NCI-H146 treated with DMSO at 0.1 percent for 48 hours (cell line): Measurements from ENCODE around the gene PHACTR1.

ENCODE experiments used
- DNase-seq: peaks from one replicate; lab custom pipeline; 2025; ENCODE audit not compliant: unreplicated experiment; lab: John Stamatoyannopoulos, UW

PHACTR1 gene

GRCh38 chr6:12800120-12800519 is 83.6 kb downstream of the PHACTR1 start:
- no peak for DNase-seq

- no peak for DNase-seq
Measured at GRCh38 chr6:12801141-12801540, 84.6 kb downstream of the PHACTR1 start.

DNA sequence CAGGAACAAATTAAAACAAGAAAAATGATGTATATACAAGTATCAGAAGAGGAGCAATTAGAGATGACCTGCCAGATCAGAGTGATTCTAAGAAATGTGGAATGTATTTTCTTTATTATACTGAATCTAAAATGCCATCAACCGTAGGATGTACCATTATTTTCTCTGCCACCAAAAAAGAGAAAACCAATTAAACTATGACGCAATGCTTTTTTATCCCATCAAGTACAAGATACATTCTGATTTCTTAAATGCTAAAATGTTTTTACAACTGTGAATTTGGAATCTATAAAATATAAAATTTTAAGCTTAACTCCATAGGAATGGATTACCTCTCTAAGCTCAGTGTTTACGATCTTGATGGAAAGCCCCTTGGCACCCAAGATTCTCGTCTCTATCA is 85.9 kb downstream of the PHACTR1 start:
- no peak for DNase-seq

- no peak for DNase-seq
Measured at GRCh38 chr6:12803486-12803885, 86.9 kb downstream of the PHACTR1 start.

- DNase-seq = no peak
Measured at GRCh38 chr6:12804952-12805645, 88.5 kb downstream of the PHACTR1 start.

- DNase-seq = no peak
Measured at GRCh38 chr6:12806136-12806535, 89.6 kb downstream of the PHACTR1 start.

GRCh38 chr6:12806796-12807195 is 90.2 kb downstream of the PHACTR1 start:
- DNase-seq = no peak

DNA sequence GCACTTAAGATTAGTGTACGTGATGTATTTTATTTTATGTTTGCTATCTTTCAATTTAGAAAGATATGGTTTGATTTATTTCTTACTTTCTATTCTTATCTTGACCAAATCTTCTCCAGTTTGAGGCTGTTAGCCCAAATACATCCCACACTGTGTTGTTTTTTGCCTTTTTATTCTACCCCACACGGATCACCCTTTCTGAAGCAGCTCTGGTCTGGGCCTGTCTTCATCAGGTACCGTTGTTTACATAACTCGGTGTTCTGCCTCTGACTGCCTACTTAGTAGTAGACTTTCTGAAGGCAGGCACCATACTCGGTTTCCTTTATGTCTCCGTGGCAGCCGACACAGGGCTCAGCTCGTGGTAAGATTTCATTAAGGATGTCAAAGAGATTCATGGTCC is 95.0 kb downstream of the PHACTR1 start:
- DNase-seq = no peak

DNA sequence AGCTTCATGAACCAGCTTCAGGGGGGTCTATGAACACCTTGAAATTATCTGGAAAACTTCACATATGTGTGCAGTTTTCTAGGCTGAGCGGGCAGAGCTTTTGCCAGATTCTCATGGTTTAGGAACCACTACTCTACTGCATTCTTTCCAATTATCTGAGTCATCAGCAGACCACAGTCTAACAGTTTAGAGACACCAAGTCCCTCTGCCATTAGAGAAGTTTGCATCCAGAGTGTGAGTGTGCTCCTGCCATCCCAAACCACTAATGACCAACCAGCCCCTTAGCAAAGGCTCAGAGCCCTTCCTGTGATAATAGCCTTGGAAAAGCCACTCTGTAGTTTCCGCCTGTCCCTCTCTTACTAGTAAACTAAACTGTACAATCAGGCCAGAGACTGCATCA is 96.8 kb downstream of the PHACTR1 start:
- no peak for DNase-seq

DNA sequence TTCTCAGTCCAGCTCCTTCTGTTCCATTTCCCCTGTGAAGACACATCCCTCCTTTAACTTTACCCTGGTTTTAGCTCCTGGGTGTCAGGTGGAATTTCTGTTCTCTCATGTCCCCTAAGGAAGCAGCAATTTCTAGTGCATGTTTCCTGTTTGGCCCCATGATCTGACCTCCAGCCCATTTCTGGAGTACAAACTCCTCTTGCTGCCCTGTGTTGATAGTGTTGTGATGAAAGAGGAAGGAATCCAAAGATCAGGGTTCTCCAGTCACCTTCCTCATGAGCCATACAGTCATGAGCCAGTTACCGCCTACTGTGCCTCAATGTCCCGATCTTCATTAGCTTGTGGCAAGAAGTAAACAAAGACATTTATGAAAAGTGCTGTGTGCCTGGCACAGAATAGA is 97.4 kb downstream of the PHACTR1 start:
- DNase-seq = no peak

- DNase-seq = no peak
Measured at GRCh38 chr6:12815089-12815488, 98.5 kb downstream of the PHACTR1 start.

DNA sequence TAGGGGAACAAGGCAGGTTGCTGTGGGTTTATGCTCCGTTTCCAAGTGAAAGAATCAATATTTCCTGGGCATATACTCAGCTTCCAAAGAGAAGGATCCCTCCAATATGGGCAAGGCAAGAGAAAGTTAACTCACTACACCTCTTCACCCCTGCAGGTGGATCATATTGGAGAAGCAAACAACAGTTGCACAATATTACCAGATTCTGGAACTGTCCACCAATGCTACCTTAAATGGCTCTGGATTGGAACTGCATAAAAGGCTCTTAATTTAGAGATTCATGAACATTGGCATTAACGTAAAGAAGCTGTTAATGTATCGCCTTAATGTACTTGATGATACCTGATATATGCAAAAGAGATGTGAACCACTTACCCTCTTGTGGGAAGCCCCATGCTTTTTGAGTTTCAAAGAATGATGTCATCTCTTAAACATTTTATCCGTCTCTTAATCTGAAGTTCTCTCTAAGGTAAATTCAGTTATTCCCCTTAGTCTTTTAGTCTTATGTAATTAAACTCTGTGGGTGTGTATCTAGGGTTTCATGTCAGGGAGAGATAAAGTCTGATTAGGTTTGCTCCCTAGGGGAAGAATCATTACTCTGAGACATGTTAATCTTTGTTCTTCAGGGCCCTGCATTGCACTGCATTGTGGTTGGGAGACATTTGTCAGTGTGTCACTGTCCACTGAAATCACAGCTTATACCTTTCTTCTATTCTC is 99.5 kb downstream of the PHACTR1 start:
- DNase-seq = no peak

GRCh38 chr6:12818324-12818723 is 101.8 kb downstream of the PHACTR1 start:
- no peak for DNase-seq

DNA sequence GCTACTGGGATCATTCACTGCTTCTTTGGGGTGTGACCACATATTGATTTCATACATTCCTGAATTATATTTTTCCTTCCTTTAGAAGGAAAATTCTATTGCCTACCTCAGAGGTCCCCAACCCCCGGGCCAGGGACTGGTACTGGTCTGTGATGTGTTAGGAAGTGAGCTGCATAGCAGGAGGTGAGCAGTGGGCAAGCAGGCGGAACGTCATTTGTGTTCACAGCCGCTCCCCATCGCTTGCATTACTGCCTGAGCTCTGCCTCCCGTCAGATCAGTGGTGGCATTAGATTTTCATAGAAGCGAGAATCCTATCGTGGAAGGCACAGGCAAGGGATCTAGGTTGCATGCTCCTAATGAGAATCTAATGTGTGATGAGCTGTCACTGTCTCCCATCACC is 107.3 kb downstream of the PHACTR1 start:
- DNase-seq = no peak

DNA sequence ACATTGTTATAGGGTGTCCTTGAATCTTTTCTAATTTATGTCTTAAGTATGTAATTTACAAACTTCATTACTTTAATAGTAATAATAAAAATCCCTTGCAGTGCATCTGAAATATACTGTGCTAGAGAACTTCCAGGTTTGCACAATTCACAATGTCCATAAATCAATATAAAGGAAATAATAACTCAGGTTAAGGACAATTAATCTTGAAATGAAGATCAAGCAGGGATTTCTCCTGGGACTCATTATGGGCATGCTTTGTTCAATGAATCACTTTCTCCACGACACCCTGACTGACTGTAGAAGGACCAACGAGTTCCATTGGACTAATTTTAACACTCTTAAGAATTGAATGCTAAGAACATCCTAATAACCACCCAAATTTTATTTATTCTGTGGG is 110.0 kb downstream of the PHACTR1 start:
- no peak for DNase-seq

- no peak for DNase-seq
Measured at GRCh38 chr6:12827921-12828320, 111.4 kb downstream of the PHACTR1 start.

DNA sequence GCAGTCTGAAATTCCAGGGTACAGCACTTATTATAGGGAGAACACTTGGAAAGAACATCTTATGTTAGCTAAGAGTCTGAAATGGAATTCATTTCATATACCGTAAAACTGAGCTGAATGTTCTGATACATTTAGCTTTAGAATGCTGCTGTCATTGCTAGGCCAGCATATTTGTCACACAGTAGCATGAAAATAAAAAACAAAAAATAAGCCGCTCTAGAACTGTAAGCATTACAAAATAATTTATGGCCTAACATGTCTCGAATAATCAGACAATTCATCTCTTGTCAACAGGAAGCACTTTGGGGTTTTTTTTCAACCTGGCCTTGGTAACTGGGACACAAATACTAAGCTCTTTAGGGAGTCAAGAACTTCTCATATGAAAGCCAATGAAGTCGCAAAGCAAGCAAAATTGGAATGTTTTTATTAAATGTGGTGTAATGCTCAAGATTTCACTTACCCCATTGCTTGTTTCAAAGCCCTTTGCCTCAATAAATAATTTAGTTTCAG is 115.7 kb downstream of the PHACTR1 start:
- no peak for DNase-seq

- no peak for DNase-seq
Measured at GRCh38 chr6:12836009-12836408, 119.4 kb downstream of the PHACTR1 start.

DNA sequence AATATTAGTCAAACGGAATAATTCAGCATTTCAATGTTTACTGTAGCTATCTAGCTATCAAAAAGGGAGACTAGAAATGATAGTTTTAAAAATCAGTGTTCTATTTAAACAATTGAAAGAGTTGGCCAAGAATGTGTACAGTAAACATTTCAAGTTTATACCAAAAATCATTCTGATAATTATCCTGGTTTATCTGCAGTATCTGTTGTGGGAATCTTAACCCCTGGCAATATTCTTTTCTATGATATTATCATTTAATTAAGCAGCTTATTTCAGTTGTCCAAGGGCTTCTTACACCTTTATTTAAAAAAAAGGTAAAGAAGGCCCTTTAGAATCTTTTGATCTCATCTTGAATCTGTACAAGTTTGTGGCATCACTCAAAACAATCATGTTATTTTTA is 125.1 kb downstream of the PHACTR1 start:
- no peak for DNase-seq

DNA sequence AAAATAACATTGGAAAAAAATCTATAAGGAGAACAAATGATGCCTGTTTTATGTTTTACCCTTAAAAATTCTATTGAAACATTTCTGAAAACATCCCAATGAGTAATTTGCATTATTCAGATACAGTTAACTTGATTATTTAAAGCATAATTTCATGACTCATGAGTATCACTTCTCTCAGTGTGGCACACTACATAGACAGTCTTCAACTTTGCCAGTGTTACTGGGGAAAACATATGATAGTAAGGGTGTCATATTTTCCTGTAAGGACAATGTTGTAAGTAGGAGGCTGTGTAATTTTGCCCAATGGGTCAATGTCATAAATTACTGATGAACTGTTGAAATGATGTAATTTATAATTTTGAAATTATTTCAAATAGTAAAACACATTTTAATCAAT is 125.5 kb downstream of the PHACTR1 start:
- no peak for DNase-seq

- no peak for DNase-seq
Measured at GRCh38 chr6:12842658-12843057, 126.1 kb downstream of the PHACTR1 start.
